NT2/D1 (cell line): ENCODE measurements around the gene PASK.

ENCODE experiments used
- YY1 ChIP-seq: IDR thresholded peaks from 2 replicates; pipeline ENCODE4 v1.6.1; 2011; ENCODE audit not compliant: insufficient read length, insufficient read depth
- ZNF274 ChIP-seq: IDR thresholded peaks from 2 replicates; pipeline ENCODE4 v1.6.1; 2011; ENCODE audit warnings: mild to moderate bottlenecking, low read depth, low read length

DNA sequence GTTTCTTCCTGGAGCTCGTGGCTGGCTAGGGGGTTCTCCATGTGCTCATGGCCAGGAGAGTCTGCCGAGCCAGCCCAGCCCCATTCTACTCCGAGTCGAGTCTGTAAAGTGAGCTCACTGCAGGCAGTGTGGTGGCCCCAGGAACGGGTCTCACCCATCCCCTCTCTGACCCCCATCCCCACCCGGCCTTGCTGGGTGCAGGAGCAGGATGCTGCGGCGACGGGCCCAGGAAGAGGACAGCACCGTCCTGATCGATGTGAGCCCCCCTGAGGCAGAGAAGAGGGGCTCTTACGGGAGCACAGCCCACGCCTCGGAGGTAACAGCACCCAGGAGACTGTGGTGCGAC, 40.6 kb upstream of the PASK start:
- TF ChIP-seq ZNF274 (no peak), YY1 (no peak)
